NCI-H2081 treated with DMSO at 0.1 percent for 48 hours (cell line): ENCODE results near the gene CLASP2.

Experiments used
- DNase-seq: peaks from one replicate; lab custom pipeline; 2025; lab: John Stamatoyannopoulos, UW

Gene CLASP2

DNA sequence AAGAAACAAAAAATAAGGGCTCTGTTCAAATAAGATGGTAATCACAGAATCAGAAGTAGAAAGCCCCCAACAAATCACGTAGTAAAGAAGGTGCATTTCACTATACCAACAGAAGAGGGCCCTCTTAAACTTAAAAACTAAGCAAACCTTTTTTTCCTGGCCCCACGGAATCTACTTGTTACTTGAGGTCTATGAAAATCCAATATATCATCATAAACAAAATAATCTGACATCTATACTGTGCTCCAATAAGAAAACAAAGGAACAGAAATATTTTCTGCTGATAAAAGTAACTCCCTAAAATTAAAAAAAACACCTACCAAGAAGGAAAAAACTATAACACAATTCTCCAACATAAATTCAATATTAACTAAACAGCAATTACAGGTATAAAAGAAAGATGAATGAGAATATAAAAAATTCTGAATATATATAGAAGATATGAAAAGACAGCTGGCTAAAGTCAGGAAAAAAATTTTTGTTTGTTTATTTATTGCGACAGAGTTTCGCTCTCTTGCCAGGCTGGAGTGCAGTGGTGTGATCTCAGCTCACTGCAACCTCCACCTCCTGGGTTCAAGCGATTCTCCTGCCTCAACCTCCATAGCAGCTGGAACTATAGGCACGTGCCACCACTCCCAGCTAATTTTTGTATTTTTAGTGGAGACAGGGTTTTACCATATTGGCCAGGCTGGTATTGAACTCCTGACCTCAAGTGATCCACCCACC lies 81.8 kb downstream of the CLASP2 start:
- DNase-seq: no peak

DNA sequence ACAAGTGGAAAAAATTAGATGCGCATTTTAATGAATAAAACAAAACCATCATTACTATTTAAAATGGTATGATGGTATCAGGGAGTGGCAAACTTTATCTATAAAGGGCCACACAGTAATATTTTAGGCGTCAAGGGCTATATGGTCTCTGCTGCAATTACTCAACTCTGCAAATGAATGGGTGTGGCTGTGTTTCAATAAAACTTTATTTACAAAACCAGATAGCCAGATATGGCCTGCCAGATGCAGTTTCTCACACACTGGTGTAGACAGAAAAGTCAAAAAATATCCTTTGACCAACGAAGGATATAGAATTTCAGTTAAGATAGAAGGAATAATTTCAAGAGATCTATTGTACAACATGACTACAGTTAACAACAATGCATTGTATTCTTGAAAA lies 83.8 kb downstream of the CLASP2 start:
- no peak for DNase-seq

DNA sequence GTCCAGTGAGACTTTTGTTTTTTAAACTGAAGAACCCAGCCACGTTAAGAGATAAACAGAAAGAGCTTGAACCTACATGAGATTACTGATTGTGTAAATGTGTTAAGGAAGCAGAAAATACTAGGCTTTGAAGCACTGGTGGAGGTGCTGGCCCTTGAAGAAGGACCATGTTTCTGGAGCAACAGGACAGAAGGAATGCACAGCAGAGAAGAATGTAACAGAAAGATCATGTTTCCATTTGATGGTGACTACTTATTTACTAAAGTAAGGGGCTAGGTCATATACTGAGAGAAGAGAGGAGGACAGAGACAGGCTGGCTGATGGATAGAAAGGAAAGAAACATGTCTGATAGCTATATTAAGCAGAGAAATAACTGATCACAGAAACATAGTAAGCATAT lies 88.8 kb downstream of the CLASP2 start:
- no peak for DNase-seq

DNA sequence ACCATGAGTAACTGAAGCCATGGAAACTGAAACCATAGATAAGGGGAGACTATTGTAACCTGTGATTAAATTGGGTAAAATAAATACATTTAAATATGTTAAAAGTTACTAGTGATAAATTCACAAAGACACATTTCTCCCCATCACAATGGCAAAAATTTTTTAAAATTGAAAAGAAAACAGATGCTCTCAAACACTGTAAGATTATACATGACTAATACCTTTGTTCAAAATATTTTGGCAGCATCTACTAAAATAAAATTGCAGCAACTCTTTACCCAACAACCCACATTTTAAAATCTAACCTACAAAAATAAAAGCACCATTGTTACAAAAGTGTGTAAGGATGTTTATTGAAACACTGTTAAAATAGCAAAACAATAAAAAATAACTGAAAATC lies 93.3 kb downstream of the CLASP2 start:
- no peak for DNase-seq

DNA sequence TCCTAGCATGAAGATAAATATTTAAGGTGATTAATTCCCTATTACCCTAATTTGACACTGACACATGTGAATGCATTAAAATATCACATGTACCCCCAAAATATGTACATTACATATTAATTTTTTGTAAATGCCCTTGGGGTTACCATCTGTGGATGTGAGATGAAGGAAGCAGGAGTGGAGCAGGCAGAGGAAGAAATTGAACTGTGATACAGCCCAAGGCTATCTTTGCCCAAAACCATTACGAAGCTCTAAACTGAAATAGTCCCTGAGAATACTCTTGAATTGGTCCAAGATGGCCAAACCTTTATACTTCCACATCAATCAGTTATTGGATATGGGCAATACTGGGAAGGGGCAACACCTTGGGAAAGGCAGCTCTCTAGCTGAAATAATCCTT lies 105.0 kb downstream of the CLASP2 start:
- no peak for DNase-seq

DNA sequence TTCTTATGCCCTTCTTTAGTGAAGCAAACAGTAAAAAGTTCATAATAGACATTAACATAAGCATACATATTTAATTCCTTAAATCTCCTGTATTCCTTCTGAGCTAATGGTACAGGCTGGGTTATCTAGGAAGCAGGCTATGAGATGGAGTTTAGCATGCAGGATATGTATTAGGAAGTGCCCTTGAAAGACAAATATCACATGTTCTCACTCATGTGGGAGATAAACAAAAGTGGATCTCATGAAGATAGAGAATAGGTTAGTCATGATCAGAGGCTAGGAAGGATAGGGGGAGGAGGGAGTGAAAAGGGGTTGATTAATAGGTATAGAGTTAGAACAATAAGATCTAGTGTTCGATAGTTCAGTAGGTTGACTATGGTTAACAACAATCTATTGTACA lies 105.4 kb downstream of the CLASP2 start:
- DNase-seq: no peak

DNA sequence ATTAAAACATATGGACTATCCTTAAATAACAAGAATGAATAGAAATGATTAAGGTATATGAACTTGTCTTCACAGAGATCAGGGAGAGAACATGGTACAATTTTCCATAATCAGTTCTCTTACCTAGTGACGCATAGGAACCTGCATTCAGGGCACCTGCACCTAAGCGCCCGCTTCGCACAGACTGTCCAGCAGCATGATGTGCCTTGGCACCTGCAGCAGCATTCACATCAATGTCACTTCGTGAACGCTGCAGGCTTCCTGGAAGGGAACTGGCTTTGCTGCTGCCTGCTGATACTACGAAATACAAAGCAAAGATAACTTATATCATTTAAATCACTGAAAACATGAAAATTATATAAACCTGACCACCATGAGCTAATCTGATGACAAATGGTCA lies 115.2 kb downstream of the CLASP2 start:
- DNase-seq: no peak

DNA sequence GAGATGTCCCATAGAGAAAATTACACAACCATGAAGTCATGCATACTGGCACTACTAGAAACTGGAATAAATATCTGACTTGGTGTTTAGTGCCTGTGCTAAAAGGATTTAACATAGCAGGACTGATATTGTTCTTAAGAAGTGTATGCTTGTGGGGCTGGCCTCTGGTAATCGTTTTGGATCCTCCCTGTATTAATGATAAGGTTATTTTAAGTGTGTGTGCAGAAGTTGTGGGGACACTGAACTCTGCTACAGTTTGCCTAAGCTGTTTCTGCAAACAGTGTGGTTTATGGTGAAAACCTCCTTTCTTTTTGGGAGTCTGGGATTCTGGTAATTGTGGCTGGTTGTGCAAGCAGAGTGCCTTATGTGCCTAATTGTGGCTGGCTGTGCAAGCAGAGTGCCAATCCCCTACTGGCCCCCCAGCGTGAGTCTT lies 120.8 kb downstream of the CLASP2 start:
- DNase-seq: no peak

DNA sequence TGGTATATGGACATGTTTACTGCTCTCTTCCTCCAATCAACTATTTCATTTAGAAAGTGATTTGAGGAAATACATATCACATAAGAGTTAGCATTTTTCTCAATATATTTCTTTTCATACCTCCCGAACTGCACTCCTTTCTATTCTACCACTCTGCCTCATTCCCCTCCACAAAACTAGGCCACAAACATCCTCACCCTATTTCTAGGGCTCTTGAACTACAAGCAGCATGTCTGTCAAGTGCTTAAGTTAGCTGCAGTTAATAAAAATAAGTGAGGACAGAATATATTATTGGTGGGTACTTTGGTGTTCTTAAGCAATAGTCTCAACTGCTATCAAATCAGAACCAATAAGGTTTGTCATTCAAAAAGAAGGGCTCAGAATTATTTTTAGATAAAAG lies 125.1 kb downstream of the CLASP2 start:
- no peak for DNase-seq

DNA sequence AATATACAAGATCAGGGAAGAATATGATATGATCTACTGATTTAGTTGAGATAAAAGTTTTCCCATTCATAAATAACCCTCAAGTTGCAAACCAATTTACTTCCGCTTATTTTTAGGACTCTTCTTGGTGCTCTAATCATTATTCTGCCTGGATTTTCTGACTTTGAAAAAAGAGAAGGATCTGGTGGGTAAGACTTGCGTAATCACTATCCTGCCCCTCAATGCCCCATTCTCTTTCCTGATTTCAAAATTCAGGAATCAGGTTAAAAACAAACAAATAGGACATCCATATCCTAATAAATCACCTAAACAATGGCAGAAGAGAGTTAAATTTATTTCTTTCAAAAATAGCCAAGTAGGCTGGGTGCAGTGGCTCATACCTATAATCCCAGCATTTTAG lies 127.5 kb downstream of the CLASP2 start:
- DNase-seq: no peak

DNA sequence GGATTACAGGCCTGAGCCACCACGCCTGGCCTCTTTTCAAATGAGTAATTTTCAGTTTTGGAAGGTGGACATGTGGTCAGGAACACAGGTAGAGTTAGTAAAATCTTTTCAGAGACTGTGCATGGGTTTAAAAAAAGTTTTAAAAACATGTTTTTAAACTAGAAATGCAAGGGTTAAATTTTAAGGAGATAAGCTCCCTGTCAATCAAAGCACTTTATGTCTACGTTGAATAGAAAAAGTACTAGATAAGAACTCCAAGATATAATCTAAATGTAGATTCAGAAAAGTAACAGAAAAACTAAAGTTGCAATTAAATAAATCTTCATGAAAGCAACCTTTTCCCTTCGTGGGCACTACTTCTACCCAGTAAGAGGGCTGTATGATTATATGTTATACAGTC lies 131.7 kb downstream of the CLASP2 start:
- no peak for DNase-seq

DNA sequence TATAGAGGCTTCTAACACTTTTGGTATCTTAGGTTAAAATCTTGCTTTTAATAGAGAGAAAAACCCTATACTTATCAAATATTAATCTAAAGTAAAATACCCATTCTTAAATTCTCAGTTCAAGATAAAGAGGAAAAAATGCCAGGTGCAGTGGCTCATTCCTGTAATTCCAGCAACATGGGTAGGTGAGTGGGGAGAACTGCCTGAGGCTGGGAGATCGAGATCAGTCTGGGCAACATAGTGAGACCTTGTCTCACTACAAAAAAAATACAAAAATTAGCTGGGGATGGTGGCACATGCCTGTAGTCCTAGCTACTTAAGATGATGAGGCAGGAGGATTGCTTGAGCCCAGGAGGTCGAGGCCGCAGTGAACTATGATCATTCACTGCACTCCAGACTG lies 135.8 kb downstream of the CLASP2 start:
- no peak for DNase-seq

DNA sequence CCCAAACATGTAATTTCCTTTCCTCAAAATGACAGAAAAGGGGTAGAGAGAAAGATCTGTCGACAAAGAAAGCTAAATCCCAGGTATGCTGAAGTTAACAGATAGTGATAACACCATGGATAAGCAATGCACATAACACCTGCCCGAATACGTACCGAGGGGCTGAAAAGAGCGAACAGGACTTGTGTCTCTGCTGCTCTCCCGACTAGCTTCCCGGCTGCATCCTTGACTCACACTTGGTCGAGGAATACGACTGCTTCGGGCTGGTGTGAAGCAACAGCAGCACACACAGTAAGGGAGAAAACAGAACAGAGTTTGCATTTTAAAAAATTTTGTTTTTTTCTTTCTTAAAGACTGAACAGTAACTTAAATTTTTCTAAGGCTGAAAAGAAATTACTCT lies 136.4 kb downstream of the CLASP2 start:
- no peak for DNase-seq

DNA sequence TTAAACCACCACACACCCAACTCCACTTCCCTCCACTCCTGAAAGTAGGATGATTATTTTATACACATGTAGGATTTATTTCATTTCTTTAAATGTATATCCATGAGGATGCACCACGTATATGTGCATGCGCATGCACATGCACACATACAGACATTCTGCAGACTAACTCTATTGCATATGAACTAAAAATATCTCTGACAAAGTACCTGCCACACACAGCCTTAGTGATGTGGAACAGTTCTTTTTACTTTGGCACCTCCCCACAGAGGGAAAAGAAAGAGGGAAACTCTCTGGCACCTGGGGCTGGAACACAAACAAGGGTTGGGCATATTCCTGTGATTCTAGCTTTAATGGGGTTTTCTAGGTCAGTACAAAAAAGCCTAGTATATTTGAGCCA lies 138.2 kb downstream of the CLASP2 start:
- DNase-seq: no peak

DNA sequence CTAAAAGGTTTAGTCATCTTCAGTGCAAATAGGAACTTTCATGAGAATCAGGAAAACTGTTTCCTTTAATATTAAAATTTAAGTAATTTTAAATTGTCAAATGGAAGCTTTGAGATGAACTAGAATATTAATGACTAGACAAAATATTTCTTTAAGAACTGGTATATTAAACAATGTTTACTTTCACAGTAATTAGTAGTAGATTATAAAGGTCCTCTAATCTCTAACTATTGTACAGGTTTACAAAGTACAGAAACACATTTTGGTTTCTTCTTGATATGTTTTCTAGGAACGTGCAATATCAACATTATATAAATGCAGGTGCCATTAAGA lies 138.9 kb downstream of the CLASP2 start:
- DNase-seq: no peak

DNA sequence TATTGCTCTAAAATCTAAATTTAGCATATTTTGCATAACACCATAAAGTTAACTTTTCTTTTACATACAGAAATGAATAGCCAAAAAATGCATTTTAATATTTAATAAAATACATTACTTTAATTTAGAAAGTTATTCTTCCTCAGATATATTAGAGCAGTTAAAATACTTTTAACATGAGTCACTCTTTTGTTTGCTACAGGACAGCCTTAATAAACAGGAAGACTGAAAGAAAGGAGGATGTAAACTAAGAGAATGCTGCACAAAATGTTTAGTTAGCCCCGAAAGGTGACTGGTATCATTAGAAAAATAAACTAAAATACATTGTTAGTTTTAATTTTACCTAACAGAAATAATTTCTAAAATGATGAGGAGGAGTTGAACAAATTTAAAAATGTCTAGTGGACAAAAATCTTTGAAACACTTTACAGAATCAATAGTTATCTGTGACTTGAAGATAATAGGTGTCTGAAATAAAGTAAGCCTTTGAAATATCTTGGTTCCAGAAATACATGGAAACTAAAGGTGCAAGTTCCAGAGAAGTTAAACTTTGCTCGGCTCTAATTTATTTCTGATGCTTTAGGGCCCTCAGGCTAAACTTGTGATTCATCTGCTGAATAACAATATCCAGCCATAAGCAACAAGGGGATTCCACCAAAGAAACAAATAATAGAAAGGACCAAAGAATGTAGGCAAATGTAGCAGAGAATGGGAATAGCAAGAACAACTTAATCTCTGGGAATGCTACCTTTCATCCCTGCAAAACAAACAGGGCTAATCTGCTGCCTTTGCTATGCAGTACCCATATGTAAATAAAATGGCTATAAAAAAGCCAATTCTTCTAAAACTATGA lies 139.5 kb downstream of the CLASP2 start:
- no peak for DNase-seq

DNA sequence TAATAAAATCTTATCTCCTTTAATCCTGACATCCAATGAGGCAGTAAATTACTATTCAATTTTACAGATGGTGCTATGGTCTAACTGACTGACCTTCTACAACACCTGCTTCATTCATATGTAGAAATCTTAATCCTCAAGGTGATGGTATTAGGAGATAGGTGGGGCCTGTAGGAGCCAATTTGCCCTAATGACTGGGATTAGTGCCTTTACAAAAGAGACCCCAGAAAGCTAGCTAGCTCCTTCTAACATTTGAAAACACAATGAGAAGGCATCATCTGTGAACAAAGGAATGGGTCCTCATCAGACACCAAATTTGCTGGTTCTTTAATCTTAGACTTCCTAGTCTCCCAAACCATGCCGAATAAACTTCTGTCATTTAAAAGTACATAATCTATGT lies 140.5 kb downstream of the CLASP2 start:
- DNase-seq: no peak

DNA sequence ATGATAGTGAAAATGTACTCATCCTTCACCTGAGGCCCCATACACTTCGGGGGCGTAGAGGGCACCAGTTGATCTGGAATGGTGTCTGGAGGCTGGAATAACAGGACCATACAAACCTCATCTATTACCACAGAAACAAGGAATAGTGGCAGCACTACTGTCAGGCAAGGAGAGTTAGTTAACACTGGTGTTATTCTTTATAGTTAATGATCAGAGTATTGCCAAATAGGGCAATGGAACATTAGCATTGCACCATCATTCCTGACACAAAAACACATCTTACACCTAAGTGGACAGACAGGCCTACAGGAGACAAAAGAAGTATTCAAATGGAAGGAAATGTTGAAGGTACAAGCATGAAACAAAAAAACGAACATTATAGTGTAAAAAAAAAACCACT lies 140.9 kb downstream of the CLASP2 start:
- no peak for DNase-seq

DNA sequence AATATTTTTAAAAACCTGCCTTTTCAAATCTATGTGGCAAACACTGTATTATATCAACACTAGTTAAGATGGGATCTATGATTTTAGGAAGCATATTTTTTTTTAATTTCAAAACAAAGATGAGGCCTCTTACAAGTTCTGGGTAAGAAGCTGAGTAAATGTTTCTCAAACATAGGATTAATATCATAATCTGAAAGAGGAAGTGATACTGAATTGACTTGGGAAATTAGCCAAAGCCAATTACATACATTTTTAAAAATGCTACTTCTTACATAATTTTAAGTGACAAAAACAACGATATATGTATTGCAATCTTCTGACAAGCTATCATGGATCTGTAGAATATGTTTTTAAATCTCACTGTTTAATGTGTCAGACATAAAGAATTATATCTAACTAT lies 142.7 kb downstream of the CLASP2 start:
- no peak for DNase-seq

DNA sequence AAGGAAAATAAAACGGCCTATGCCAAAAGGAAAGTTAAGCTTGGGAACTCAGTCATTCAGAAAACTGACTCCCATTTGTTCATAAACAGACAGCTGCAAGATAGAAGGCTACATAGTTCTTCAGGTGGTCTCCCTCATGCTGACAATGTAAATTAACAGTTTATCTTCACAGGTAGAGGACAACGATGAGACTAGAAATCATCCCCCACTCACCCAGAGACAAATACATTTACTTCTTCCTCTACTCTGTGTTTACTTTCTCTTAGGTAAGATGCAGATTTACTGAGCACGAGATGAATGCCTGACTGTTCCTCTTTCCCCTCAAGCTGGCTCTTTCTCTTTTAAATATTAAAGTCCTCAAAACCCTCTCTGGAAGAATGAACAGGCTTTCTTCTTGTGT lies 160.2 kb downstream of the CLASP2 start:
- DNase-seq: no peak

DNA sequence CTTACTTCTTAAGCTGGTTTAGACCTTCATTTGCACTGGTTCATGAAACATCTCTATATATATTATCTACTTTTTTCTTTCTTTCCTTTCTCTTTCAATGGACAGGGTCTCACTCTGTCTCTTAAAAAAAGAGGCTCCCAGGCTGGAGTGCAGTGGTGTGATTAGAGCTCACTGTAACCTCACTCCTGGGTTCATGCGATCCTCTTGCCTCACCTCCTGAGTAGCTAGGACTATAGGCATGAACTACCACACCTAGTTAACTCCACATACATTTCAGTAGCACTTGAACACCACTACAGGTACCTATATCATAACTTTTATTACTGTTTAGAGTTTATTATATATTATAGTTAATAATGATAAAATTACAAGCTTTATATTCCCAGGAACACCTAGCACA lies 160.8 kb downstream of the CLASP2 start:
- DNase-seq: no peak

DNA sequence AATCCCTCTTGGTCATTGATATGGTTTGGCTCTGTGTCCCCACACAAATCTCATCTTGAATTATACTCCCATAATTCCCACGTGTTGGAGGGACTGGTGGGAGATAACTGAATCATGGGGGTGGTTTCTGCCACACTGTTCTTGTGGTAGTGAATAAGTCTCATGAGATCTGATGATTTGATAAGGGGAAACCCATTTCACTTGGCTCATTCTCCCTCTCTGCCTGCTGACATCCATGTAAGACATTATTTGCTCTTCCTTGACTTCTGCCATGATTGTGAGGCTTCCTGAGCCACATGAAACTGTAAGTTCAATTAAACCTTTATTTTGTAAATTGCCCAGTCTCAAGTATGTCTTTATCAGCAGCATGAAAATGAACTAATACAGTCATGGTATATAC lies 171.0 kb downstream of the CLASP2 start:
- DNase-seq: no peak

DNA sequence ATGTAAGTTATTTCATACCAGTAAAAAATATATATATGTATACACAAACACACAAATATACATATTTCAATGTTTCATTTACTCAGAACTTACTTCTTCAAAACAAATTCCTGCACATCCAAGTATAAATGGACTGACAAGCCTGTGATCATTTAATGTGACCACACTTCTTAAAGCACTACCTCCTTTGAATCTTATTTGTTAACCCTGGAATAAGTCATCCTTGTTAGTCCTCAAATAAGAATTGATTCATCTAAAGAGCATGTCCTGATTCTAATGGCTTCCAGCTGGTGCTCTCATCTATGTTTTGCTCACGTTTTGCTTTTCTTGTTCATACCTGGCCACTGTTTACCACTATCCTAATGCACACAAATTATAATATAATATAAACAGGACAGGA lies 173.9 kb downstream of the CLASP2 start:
- no peak for DNase-seq

DNA sequence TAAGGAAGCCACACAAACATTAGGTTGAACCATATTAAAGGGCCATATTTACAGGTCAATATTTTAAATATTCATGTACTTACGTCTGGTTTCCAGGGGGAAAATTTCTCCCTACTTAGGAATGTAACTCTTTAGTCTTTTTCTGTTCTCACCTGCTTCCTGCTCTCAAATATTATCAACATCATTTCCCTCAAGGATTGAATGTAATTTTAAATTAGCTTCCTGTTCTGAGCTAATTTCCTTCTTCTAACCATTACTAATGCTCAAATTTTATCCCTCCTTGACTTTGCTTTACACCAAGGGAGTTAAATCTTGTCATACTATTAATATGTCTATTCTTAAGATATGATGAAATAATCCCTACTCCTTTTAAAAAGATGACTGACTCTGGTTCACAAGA lies 174.5 kb downstream of the CLASP2 start:
- DNase-seq: no peak
